Measurements from ENCODE around the gene MEIOSIN. TPM values are rescaled to one million over a fixed set of nuclear protein-coding genes. Genes with fewer than 3 reads are reported as not detected.
"Not testable (repeated sequence)": the region's sequence is repeated elsewhere in the genome, so short reads cannot be mapped to it uniquely, and the experiment has no call there.

The MEIOSIN gene
- total RNA-seq, 2 donors from 2014 or later, result 0.21 to 0.24 TPM

- intact Hi-C loops (cut with DNase I), result loop anchor here (5.0 kb wide), 1 partner anchor 51 kb away; the partner anchor contains the start of gene SIX5 (in 2 of the 2)
- DNase-seq (no peak), ATAC-seq (peak in 1 of 2 donors; percentile 1)
Observed at GRCh38 chr19:45716359-45717130, 16.7 kb upstream of the MEIOSIN start.

- intact Hi-C loops (cut with DNase I), result loop anchor here (5.0 kb wide), 1 partner anchor 50 kb away; the partner anchor contains the start of gene SIX5 (in 2 of the 2)
- DNase-seq, result peak; percentile 99
- ATAC-seq, result peak; percentile 98
Observed at GRCh38 chr19:45717131-45717982, 15.9 kb upstream of the MEIOSIN start.

DNA sequence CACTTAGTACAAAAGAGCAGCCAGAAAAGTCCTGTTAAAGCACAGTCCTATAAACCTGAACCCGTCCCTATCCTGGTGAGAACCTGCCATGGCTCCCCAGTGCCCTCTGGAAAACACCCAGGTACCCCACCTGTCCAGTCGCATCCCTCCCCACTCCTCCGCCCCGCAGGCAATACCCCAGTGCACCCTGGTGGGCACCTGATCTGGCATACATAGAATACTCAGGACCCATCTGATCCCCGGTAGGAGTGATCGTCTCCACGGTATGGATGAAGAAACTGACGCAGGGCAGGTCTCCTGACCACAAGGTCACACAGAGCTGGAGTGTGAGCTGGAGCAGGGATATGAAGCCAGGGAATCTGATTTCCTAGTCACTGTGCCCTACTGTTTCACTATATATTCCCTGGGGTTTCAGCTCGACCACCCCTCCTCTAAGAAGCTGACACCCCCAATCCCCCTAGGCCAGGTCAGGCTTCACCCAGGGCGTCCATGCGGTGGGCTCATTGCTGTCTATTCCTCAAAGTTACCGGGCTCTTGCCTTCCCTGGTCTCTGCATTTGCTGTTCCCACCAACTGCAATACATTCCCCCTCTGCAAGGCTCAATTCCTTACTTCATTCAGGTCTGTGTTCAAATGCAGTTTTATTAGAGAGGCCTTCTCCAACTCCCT is 15.1 kb upstream of the MEIOSIN start:
- intact Hi-C loops (cut with DNase I), result loop anchor here (5.0 kb wide), 1 partner anchor 49 kb away; the partner anchor contains the start of gene SIX5 (in 2 of the 2)
- ATAC-seq, result peak in 1 of 2 donors; percentile 0
- peak; percentile 44 for DNase-seq

GRCh38 chr19:45720065-45720464 is 13.2 kb upstream of the MEIOSIN start:
- DNase-seq; intact Hi-C loops (cut with DNase I); ATAC-seq: not testable (repeated sequence)

DNA sequence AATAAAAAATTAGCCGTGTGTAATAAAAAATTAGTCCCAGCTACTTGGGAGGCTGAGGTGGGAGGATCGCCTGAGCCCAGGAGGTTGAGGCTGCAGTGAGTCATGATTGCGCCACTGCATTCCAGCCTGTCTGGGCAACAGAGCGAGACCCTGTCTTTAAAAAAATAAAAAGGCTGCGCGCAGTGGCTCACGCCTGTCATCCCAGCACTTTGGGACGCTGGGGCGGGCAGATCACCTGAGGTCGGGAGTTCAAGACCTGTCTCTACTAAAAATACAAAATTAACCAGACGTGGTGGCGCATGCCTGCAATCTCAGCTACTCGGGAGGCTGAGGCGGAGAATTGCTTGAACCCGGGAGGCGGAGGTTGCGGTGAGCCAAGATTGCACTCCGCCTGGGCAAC is 4.6 kb upstream of the MEIOSIN start:
- intact Hi-C loops (cut with DNase I); DNase-seq; ATAC-seq: not testable (repeated sequence)

DNA sequence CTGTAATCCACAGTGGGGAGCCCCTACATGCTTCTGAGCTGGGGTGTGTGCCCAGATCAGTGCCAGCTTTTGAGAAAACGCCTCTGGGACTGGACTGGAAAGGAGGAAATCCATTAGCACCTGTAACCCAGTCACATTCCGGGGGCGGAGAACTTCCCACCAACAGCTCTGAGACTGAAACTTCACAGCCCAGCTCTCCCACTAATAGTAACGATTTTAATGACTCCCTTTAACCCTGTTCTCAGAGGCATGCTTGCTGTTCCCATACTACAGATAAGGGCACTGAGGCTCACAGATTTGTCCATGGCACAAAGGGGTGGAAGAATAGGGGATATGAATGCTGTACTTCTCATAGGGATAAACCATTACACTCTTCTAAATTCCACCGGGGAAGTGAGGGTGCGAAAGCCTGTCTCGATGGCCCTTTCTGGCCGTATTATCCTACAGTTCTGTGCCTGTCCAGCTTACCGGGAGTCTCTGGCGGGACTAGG is 3.4 kb upstream of the MEIOSIN start:
- intact Hi-C loops (cut with DNase I), result no loop called here
- ATAC-seq (no peak), DNase-seq (no peak)

DNA sequence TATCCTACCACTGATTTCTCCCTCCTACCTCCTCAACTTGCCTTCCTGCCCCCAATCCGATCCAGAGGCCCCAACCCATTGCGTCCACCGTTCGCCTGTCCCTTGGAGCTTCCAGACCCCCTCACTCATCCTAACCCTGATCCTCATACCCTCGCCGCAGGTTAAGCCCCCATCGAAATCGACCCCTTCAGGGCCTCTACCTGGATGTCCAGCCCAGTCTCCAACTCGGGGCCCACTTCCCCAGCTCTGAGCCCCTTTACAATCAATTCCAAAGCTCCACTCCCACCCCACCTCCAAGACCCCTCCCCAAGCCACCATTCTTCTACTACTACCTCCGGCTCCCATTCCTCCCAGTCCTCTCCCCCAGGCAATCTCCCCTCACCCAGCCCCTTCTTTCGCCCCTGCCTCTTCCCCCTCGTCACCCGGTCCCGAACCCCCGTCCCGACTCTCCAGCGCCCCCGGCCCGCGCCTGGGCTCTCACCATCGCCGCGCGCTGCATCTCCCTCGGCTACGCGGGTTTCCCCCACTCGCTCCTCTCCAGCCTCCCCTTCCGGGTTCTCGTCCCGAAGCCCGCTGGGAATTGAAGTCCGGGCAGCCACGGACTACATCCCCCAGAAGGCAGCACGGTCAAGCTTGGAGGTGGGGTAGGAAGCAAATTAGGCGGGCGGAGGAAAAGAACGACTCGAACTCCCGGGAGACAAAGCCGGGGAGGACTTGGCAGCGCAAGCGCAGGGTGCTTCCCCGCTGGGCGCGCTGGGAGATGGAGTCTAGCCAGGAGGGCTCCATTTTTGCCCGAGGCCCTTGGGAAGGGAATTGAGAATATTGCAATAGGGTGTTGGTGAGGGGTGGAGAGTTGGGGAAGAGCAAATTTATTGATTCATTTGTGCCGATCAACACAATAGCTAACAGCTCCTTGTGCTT is 2.6 kb upstream of the MEIOSIN start, which contains the start of gene FBXO46:
TSS of gene FBXO46 (minus strand) at position 529 of the 921 bp plus-strand sequence. CDS start 17,401 bp downstream, outside the sequence.
- ATAC-seq (peak; percentile 99), DNase-seq (peak; percentile 97)
- intact Hi-C loops (cut with DNase I), result no loop called here

DNA sequence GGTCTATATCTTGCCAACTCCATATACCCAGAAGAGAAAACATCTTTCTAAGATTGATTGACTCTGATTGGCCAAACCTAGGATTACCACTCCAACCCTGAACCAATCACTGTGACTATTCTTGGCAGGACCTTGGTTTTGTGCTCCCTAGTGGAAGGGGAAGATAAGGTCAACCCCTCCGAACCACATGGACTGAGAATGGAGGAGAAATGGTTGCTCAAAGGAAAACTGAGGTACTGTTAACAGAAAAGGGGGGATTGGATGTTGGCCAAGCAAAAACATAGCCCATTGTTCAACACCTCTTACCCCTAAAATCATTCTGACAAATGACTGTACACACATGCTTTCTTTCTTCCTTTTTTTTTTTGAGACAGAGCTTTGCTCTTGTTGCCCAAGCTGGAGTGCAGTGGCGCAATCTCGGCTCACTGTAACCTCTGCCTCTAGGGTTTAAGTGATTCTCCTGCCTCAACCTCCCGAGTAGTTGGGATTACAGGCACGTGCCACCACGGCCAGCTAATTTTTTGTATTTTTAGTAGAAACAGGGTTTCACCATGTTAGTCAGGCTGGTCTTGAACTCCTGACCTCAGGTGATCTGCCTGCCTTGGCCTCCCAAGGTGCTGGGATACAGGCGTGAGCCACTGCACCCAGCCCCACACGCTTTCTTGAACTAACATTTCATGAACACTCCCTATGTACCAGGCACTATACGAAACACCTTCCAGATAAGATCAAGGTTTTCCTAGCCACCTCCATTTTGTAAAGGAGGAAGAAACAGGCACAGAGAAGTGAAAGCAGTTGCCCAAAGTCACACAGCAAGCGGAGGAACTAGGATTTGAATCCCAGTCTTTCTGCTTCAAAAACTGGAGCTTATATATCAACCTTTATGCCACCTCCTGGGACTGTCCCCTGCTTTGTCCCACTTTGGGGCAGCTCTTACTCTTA is 6.5 kb downstream of the MEIOSIN start:
- DNase-seq (no peak), ATAC-seq (no peak)
- intact Hi-C loops (cut with DNase I), result no loop called here

DNA sequence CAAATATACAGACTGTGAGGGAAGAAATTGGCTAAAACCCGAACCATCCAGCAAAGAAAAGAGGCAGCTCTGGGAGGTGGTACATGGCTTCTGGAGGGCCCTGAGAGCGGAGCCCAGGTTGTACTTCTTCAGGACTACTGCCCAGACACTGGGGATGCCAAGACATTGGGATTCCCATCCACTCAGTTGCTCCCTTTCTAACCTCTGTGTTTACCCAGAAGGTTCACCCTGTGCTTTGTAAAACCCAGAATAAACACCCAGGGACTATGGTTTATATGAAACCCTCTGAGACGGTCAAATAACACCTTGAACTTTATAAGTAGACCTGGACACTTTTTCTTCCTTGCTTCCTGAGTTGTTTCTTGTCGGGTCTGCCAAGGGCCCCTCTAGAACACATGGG is 9.7 kb downstream of the MEIOSIN start:
- no peak for DNase-seq
- intact Hi-C loops (cut with DNase I), result no loop called here
- no peak for ATAC-seq

GRCh38 chr19:45745606-45746005 is 12.4 kb downstream of the MEIOSIN start:
- DNase-seq (no peak), ATAC-seq (no peak)
- intact Hi-C loops (cut with DNase I), result no loop called here

GRCh38 chr19:45746866-45747265 is 13.6 kb downstream of the MEIOSIN start:
- no peak for ATAC-seq
- intact Hi-C loops (cut with DNase I), result no loop called here
- DNase-seq, result no peak

- intact Hi-C loops (cut with DNase I), result no loop called here
- no peak for DNase-seq
- ATAC-seq, result no peak
Observed at GRCh38 chr19:45747513-45747912, 14.3 kb downstream of the MEIOSIN start.

- DNase-seq; ATAC-seq; intact Hi-C loops (cut with DNase I): not testable (repeated sequence)
Observed at GRCh38 chr19:45751483-45751882, 18.2 kb downstream of the MEIOSIN start.

- intact Hi-C loops (cut with DNase I), result no loop called here
- no peak for ATAC-seq
- no peak for DNase-seq
Observed at GRCh38 chr19:45752639-45753038, 19.4 kb downstream of the MEIOSIN start.

GRCh38 chr19:45753548-45753947 is 20.3 kb downstream of the MEIOSIN start:
- intact Hi-C loops (cut with DNase I), result no loop called here
- no peak for ATAC-seq
- DNase-seq, result no peak

DNA sequence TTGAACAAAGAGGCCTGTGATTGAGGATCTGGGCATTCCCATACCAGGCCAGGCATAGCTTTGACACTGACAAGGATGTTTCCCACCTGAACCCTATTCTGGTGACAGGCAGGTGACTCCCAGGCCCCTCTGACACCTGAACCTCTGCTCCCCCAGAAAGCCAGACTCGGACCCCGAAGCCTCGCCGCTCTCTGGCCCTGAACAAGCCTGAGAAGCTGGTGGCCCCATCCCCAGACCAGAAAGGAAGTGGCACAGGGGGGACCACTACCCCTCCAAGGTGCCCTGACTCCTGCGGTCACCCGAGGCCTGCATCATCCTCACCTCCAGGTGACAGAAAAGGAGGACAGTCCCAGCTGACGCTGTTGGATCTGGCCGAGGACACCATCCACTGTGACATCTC is 21.1 kb downstream of the MEIOSIN start:
- ATAC-seq (no peak), DNase-seq (no peak)
- intact Hi-C loops (cut with DNase I), result no loop called here

GRCh38 chr19:45757695-45758094 is 24.5 kb downstream of the MEIOSIN start:
- DNase-seq, result no peak
- intact Hi-C loops (cut with DNase I), result no loop called here
- ATAC-seq, result no peak

Measured in left cardiac atrium (tissue), 4 donors.